Renal cortex interstitium (tissue), 15 donors: ENCODE data around the gene CD300H. TPM values are rescaled to one million over a fixed set of nuclear protein-coding genes. Genes with fewer than 3 reads are reported as not detected.

Experiments used
- DNase-seq, 11 donors: peaks; one replicate each; pipeline ENCODE4 v3.0.0-alpha.2; 2013; ENCODE audit warnings: low read depth in 9 of 11, low spot score in 4 of 11; ENCODE audit errors: extremely low read depth in 1 of 11
- long read RNA-seq, 16 experiments: transcript quantifications; one replicate each; lab custom pipeline, GENCODE V29; 2026
- polyA plus RNA-seq, 3 donors: library from polyadenylated mRNA; unstranded; fragments of 120-200 nt; gene quantifications; one replicate each; pipeline ENCODE4 v1.2.1, GENCODE V29; 2013; ENCODE audit not compliant: insufficient read length in 3 of 3

Gene CD300H
- polyA plus RNA-seq: under 1 TPM in 1 of 3 donors, not detected in 2; 0.42 TPM
- long read RNA-seq, donor 1: 0 reads
- long read RNA-seq, donor 2: 0 reads
- long read RNA-seq, donor 3: 0 reads
- long read RNA-seq, donor 4: 0 reads
- long read RNA-seq, donor 5: 0 reads
- long read RNA-seq, donor 6: 0 reads
- long read RNA-seq, donor 7: 0 reads
- long read RNA-seq, donor 8: 0 reads
- long read RNA-seq, donor 9: 0 reads
- long read RNA-seq, donor 10: 0 reads
- long read RNA-seq, donor 11: 0 reads
- long read RNA-seq, donor 12: 0 reads
- long read RNA-seq, donor 13: 0 reads
- long read RNA-seq, donor 14: 0 reads
- long read RNA-seq, donor 15: 0 reads
- long read RNA-seq, donor 16, partial matches to known transcripts: 0 of 1 reads
- long read RNA-seq, donor 16, other reads (novel, unspliced or antisense): 0 of 1 reads

DNA sequence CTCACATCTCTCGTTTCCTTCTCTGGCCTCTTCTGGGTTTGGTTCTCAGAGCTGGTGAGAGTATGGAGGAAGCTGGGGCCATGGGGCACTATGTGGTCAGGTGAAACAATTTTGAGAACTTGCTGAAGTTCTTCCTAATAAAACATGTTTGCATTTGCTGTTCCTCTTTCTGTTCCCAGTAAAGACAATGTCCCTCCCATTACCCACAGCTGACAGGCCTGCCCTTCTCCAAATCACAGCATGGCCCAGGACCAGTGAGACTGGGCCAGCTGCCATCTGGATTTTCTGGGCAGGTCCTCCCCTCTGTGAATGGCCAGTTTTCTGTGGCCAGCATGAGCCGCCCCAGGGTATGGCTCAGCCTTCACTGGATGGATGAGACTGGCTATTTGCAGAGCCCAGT lies at the start of gene CD300H:
Gene CD300H (minus strand): TSS at position 113 of the 400 bp plus-strand sequence.
- DNase-seq: no peak

DNA sequence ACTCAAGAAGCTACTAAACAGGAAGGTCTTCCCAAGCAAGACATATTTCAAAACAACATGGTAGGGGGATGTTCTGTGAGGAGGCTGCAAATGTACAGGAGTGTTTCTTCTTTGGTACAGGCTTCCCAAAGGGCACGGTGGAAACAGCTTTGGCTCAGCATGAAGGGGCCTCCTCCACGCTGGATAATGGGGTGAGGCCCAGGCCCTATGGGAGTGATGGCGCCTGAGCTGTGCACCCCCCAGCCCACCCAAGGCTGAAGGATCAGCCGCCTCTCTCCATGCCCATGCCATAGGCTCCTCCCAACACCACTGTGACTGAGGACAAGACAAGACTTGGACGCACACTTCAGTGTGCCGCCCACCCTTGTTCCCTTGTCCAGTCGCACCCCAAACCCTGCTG lies 49.4 kb upstream of the CD300H start:
- no peak for DNase-seq

DNA sequence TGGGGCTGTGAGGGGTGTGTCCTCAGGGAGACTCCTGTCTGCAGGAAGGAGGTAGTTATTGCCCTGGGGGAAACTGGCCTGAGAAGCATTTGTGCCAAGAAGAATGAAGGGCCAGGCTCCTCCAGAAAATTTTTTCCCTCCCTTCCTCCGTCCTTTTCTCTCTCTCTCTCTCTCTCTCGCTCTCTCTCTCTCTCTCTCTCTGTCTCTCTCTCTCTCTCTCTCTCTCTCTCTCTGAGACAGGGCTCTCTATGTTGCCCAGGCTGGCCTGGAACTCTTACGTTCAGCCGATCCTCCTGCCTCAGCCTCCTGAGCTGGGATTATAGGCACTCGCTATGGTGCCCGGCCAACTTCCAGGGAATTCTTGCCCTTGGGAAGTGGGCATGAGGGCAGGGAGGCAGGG lies 44.7 kb upstream of the CD300H start:
- DNase-seq: no peak

DNA sequence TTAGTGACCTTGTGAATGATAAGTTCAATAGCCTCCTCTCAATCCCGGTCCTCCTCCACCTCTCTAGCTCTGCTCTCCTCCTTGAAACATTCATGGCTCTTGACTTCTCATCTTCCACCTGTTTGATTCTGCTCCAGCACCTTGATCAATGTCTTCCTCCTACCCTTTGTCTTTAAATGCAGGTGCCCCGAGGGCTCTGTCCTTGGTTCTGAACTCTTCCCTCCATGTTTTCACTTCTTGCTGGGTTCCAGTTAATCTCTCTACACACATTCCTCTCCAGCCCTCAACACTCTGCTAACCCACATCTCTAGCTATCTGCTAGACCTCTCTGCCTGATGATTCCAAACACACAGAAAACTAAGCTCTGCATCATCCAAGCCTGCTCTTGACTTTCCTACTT lies 42.8 kb upstream of the CD300H start:
- peak in 4 of 11 donors; percentile 18 to 42 (median 32) for DNase-seq

DNA sequence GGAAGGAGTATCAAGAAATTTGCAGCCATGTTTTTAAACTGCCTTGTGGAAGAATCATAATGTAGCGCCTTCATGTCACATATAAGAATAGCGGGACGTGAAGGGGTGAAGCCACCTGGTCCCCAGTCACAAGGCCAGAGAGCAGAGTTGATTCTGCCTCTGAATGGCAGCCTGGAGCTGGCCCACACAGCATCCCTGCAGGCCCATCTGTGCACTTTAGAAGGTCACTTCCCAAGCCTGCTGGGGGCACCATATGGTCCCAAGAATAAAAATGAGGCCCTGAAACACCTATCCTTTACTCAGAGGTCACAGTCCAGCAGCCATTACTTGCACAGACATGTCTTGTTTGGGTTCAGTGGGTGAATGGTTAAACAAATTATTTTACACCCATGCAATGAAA lies 41.2 kb upstream of the CD300H start:
- DNase-seq: no peak

DNA sequence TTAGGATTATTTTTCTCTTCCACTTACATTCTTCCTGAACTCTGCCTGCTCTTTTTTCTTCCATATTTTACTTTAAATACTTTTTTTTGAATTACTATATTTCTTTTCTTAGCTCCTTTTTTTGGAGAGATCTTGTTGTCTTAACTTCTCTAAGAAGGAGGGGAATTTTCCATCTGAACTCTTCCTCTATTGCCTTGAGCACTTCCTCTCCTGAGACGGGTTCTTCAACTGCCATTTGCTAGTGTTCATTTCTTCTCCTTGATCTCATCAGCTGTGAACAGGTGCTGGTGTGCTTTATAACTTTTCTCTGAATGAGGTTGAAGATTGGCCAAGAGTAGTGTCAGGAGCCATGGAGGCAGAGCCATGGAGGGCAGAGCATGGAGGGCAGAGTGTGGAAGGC lies 39.9 kb upstream of the CD300H start:
- no peak for DNase-seq

DNA sequence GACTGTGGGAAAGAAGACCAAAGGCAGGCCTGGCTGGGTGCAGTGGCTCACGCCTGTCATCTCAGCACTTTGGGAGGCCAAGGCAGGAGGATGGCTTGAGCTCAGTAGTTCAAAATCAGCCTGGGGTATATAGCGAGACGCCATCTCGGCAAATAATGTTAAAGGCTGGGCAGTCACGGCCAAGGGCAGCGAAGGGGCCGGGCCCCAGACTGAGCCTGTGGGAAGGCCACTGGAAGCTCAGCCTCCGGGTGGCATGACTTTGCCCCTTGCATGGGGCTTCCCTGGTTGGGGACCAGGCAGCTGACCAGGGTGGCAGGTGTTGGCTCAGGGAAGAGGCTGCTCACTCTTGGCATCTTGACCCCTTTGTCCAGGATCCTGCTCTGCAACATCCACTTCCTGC lies 38.7 kb upstream of the CD300H start:
- DNase-seq: no peak

DNA sequence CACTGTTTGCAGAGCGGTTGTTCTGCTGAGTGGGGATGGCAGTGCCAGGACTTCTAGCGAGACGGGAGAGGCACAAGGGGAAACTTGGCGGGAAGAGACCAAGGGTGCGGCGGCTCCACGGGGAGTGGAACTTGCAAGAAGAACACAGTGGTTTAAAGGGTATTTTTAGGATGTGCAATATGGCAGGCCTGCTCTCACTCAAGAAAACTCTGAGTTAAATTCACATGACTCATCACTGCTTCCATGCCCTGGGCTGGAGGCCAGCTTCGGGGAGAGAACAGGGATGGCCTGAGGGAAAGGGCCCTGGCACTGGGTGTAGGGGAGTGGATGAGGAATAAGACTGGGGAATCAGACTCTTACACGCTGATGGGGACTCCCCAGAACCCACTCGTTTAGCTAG lies 38.1 kb upstream of the CD300H start:
- DNase-seq: no peak

DNA sequence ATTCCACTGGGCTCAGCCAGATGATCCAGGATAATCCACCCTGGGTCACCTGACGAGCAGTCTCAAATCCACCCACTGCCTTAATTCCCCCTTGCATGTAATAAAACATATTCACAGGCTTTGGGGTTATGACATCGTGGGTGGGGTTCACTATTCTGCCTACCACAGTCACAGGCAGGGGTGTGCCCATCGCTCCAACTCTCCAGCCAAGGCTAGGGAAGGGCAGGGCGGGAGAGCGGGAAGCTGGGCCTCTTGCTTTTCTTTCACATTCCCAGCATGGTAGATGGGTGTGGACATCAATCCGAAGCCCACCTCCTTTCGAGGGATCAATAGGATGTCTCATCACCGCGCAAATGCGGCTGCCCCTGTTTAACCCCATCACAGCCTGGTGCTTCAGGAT lies 37.5 kb upstream of the CD300H start:
- DNase-seq: no peak

DNA sequence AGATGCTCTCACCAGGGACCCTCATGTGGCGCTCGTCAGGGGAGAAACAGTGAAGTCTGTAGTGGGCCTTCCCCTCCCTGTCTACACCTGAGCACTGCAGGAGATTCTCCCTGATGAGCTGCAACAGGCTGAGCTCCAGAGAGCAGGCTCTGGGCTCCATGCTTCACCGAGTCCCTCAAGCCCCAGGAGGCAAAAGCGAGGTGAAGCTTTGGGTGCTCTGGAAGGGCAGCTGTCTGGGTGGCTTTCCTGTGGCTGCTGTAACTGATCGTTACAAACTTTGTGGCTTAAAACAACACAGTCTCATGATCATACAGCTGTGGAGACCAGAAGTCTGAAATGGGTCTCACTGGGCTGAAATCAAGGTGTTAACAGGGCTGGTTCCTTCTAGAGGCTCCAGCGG lies 36.9 kb upstream of the CD300H start:
- DNase-seq: no peak

DNA sequence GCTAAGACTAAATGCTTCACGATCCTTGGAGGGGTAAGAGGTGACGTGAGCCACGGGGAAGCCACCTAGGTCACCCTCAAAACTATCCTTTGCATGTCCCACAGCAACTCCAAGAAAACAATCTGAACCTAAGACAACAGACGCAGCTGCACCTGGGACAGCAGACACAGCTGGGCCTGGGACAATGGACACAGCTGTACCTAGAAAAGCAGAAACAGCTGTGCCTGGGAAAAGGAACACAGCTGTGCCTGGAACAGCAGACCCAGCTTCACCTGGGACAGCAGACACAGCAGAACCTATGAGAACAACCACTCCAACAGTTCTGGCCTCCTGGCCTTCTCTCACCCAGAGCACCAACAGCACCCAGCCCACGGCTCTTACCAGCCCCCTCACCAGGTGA lies 36.4 kb upstream of the CD300H start:
- no peak for DNase-seq

DNA sequence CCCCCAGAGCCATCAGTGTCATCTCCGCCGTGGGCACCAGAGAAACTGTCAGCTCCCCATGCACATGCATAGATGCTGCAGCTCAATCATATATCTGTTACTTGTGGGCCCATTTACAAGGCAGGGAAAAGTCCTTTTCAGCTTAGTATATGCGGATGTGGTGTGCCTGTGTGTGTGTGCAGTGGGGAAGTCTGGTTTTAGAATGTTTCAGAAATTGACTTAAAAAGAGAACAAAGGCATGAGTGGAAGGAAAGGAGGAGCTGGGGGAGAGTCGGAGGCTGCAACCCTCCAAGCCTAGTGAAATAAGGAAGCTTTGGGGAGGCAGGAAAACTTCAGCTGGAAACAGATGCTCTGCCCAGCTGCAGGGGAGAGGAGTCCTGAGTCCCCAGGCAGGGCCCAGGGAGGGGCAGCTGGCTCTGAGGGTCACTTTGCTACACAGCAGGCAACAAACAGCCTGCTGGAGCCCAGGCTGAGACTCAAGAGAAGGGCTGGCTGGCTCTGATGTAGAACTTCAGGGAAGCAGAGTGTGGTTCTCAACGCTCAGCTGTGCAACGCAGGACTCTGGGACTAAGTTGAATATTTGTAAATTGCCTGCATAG lies 35.8 kb upstream of the CD300H start:
- no peak for DNase-seq

DNA sequence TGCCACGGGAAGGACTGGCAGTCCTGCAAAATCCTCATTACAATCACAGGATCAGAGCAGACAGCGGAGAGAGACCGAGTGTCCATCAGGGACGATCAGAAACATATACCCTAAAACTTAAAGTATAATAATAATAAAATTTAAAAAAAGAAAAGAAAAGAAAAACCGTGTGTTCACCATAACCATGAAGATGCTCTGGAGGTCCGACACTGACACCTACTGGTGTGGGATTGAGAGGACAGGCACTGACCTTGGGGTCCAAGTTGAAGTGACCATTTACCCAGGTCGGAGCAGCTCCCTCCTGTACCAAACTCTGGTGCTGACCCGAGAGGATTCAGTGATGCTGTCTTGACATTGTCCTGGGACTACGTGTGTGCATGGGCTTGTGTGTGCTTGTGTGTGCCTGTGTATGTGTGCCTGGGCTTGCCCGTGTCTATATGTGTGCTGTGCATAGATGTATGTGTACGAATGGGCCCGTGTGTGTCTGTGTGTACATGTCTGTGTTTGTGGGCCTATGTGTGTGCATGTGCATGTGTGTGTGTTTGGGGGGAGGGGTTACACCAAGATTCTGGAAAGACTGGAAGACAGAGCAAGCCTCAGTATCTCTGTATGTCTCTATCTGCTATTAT lies 34.7 kb upstream of the CD300H start:
- peak in 2 of 11 donors; percentile 11 to 17 for DNase-seq

DNA sequence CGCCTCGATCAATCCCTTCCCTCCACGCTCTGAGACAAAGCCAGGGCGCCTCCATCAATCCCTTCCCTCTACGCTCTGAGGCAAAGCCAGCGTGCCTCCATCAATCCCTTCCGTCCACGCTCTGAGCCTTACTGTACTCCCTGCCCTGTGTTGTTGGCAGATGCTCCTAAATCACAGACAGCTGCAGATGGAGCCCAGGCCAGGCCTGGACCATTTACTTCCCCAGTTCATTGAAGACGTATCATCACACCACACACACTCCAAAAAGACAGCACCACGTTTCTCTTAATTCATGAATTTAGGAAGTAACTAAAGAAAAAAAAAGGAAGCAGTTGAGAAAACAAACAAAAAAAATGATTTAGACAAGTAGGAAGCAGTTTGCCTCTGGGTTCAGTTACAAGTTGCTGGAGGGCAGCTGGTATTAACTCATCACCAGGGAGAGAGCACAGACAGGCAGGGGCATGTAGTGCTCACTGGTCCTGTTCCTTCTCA lies 32.2 kb upstream of the CD300H start:
- DNase-seq: no peak

DNA sequence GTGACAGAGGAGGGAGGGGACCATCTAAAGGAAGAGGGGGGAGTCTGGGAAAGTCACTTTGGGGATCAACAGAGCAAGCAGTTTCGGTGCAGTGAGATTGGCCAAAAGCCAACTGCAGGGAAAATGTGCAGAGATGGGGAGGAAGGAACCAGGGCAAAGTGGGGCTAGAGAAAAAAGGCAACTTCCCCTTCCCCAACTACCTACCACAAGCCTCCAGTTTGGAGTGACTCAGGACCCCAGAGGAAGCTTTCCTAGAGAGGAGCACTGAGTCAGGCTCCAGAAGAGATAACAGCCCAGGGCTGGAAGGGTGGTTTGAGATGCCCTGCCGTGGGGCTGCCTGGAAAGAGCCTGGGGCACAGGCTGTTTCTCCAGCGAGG lies 31.7 kb upstream of the CD300H start:
- DNase-seq: no peak

DNA sequence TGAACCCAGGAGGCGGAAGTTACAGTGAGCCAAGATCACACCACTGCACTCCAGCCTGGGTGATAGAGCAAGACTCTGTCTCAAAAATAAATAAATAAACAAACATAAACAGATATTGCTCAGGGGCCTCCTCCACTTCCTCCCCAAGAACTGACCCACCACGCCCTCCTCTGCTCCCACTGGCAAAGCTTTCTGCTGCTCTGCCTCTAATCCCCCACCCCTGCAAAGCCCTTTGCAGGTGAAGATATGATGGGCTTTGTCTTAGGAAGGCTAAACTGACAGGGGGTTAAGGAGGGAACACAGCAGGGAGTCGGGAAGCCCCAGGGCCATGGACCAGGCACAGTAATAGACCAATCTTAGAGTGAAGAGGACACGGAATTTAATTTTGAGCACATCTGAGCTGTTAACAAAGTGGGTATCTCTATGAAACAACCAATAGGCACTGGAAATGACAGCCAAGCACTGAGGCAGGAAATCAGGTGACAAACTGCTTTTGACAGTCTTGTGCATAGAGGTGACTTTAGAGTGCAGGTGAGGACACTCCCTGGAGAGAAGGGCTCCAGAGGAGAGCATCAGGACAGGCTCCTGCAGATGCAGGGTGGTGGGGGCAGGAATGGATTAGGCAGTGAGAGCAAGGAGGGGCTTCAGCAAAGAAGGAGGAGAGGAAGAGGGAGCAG lies 31.2 kb upstream of the CD300H start:
- no peak for DNase-seq

DNA sequence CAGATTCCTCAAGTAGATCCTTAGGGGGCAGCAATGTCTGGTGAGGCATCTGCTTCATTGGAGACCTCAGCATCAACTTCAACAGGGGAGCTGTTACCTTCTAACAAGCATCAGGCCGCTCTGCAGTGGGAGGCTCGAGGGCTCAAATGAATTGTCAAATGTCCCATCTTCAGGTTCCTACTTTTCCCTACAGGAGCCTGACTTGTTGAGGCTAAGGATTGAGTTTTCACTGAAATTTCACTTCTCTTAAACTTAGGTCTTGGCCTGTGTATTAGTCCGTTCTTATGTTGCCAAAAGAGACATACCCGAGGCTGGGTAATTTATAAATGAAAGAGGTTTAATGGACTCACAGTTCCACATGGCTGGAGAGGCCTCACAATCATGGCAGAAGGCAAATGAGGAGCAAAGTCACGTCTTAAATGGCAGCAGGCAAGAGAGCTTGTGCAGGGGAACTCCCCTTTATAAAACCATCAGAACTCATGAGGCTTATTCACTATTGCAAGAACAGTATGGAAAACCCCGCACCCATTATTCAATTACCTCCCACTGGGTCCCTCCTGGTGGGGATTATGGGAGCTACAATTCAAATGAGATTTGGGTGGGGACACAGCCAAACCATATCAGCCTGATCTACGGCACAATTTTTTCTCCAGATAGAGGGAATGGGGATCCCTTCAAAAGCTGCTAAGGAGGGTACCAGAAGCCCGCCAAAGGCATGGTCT lies 29.9 kb upstream of the CD300H start:
- DNase-seq: no peak

DNA sequence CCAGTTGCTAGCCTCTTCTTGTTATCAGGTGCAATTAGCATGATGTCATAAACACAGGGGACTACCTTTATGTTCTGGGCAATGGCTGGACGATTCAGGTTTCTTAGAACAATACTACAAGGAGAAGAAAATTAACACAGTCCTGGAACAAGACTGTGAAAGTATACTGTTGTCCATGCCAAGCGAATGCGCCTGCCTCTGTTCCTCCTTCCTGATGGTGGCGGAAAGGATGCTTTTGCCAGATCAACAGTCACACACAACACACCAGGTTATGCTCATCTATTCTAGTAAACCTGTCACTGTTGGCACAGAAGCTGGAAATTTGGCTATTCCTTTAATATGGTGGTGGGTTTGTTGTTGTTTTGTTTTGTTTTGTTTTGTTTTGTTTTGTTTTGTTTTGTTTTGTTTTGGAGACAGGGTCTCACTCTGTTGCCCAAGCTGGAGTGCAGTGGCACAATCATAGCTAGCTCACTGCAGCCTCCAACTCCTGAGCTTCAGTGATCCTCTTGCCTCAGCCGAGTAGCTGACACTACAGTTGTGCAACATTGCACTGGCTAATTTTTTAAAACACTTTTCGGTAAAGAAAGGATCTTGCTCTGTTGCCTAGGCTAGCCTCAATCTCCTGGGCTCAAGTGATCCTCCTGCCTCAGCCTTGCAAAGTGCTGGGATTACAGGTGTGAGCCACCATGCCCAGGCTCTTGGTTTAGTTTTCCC lies 27.9 kb upstream of the CD300H start:
- DNase-seq: no peak
